Activated CD4-positive, CD25-positive, alpha-beta regulatory T cell treated with anti-CD3 and anti-CD28 coated beads, Interleukin-2, amount 50 U/mL, for 72 hours (primary cell): ENCODE measurements around the gene MYPN.
"Not testable (repeated sequence)": the region's sequence is repeated elsewhere in the genome, so short reads cannot be mapped to it uniquely, and the experiment has no call there.

Source experiments
- DNase-seq: peaks from one replicate; pipeline ENCODE4 v3.0.0; 2021

Gene MYPN

DNA sequence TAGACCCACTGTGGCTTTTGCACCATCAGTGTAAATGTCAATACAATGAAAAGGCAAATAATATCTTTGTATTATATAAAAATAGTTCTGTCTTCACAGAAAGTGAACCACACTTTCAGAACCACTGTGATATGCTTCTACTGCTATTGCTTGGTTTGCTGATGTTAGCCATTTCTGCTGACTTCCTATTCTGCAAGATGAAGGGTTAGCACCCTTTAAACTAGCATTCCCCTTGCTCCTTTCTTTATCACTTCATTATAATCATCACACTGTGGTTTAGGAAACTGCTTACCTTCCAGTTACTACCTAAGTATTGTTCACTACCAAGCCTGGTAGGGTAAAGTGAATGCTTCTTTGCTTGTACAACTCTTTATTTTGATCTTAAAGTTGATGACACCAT lies 29.2 kb downstream of the MYPN start:
- DNase-seq, result no peak

DNA sequence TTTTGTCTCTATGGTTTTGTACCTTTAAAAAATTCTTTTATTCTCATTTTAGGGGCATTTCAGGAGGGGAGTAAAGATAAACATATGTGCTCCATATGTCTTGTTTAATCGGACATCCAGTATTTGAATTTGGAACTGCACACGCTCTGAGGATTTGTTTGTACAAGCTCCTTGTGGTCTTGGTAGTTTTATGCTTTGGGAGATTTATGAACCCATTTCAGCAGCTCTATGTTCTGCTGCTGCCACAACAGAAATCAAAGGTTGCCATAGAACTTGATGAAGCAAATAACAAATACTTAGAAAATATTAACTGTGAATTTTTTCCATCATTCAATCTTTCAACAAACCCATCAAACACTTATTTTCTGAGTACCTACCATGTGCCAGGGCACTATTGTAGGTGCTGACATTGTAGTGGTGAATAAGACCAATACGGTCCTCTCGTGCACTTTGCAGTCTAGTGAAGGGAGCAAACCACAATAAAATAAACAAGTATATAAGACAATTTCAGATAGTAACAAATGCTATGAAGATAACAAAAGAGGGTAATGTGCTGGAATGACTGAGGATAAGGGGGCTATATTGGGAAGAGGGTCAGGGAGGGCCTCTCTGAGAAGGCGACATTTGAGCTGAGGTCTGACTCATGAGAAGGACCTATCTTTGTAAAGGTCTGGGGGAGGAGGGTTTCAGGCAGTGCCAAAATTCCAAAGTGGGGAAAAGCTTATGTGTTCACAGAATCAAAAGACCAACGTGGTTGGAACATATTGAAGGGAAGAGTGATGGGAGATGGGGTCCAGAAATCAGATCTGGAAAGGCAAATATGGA lies 30.4 kb downstream of the MYPN start:
- DNase-seq, result no peak

DNA sequence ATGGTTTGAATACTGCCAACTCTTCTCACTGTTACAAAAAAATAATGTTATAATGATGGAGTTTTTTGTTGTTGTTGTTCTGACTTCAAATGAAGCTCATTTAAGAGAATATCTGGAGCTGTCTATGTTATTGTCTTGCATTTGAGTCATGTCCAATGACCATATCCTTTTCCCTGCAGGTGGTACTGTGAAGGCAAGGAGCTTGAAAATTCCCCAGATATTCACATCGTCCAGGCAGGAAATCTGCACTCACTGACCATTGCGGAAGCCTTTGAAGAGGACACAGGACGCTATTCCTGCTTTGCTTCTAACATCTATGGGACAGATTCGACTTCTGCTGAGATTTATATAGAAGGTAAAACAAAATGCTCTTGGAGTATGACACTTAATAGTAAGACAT lies 33.5 kb downstream of the MYPN start:
- no peak for DNase-seq

DNA sequence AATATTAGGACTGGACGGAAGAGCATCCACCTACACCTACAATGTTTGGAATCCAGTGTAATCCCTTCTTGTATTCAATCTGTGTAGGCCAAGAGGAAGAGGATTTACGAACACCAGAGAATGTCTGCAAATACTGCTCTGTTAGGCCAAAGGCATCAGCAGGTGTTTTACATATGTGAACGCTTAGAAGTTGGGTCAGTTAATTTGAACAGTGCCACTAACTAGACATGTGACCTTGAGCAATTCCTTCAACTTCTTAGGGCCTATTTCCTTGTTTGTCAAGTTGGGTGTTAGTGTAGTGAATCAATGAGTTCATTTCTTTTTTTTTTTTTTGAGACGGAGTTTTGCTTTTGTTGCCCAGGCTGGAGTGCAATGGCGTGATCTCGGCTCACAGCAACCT lies 35.4 kb downstream of the MYPN start:
- DNase-seq, result no peak

DNA sequence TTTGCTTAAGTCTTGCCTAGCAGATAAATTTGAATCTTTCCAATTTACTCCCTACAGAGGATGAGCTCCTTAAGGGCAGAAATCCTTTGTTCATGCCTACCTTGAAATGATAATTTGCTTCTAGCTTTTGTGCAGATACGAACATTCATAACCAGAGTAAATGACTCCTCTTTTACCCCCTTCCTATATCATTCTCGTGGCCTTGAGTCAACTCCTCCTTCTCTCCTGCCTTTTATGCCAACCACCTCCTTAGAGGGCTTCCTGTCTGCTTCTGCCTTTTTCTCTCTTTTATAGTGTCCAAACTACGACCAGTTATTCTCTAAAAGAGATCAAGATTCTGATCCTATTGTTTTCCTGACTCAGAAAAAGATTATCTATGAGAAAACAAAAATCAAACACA lies 36.4 kb downstream of the MYPN start:
- no peak for DNase-seq

DNA sequence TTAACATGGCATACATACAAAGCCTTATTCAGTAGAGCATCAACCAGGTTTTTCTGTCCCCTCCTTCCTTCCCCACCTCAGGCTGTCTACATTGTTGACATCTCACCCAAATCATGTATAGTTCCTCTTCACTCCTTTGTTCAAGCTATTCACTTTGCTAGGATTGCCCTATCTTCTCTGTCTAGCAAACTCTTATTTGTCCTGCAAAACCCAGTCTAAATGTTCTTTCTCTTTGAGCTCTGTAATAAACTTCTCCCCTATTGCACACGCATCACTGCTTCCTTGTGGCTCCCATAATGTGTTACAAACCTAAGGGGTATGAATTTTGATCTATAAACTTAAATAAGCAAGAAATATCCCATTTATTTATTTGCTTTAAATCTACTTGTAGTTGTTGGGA lies 36.8 kb downstream of the MYPN start:
- DNase-seq, result no peak

DNA sequence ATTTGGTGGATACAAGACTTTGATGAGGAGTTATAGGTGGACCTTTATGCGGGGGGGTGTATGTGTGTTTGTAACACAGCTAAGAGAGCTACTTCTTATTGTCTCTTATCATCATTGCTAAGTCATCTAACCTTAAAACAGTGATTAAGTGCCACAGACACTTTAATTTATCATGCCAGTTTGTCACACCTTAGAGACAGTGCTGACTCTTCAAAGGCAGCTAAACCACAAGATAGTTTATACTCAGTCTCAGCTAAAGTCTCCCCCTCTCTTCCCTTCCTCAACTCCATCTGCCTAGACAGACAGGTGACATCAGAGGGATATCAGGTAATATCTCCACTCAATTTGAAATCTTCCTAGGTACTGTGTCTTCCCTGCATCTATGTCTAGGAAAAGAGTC lies 42.2 kb downstream of the MYPN start:
- DNase-seq, result no peak

DNA sequence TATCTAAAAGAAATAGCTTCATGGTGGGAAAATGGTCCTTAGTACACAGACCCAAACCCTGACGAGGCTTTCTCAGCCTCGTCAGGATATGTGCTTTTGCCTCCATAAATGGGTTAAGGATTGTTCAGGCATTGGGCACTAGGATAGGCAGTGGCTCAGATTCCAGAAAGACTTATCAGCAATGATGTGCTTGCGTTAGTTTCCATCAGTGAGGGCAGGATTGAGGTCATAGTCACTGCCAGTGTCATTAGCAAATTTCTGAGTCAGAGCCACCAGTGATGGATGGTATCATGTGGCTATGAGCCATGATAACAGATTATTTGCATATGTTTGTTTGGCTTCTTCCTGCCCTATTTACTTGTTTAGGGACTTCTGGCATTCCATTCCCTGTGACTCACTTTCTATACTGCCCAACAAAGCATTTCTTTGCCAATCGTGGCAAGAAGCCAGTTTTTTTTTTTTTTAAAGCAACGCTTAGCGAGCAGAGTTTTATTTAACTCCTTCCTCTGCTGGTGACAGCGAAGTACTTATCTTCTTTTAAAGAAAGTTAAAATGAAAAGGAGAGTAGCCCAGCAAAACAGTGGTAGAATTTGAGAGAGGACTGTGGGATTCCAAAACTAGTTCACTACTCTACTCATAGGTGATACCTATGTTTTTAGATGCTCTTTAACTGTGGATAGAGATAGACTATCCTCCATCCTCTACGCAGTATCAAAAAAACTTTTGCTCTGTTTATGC lies 44.4 kb downstream of the MYPN start:
- no peak for DNase-seq

DNA sequence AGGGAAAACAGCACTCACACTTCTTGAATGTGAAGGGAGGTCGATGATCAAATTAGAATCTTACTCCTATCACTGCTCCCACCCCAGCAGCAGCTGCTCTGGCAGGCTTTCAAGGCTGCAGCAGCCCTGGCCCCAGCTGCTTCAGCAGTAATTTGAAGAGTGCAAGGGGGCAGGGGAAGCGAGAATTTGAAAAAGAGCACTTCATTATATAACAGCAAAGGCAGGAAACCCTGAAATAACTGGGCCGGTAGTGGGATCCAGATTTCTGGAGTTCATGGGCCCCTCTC lies 44.9 kb downstream of the MYPN start:
- no peak for DNase-seq

DNA sequence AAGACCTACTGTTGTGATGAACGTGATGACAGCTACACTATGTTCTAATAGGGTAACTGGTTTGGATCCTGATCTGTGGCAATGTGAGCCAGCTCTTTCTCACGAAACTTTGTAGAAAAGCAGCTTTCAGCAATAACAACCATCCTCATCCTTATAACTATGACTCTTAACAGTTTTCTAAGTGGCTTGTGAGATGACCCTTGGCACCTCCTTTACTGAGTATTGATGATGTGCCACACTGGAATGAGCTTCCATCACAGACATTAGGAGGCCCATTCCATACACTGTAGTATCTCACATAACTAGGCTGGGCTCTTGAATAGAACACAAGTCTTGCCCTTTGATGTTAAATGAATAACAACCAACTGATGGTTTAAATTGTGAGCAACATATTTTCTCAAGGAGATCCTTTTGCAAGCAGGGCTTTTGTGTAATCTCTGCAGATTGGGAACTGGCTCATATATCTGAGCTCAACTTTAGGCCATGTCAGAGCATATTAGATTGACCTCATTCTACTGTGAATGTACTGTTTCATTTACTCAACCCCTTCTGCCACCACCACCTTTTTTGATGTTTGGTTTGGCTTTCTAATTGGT lies 46.4 kb downstream of the MYPN start:
- no peak for DNase-seq

DNA sequence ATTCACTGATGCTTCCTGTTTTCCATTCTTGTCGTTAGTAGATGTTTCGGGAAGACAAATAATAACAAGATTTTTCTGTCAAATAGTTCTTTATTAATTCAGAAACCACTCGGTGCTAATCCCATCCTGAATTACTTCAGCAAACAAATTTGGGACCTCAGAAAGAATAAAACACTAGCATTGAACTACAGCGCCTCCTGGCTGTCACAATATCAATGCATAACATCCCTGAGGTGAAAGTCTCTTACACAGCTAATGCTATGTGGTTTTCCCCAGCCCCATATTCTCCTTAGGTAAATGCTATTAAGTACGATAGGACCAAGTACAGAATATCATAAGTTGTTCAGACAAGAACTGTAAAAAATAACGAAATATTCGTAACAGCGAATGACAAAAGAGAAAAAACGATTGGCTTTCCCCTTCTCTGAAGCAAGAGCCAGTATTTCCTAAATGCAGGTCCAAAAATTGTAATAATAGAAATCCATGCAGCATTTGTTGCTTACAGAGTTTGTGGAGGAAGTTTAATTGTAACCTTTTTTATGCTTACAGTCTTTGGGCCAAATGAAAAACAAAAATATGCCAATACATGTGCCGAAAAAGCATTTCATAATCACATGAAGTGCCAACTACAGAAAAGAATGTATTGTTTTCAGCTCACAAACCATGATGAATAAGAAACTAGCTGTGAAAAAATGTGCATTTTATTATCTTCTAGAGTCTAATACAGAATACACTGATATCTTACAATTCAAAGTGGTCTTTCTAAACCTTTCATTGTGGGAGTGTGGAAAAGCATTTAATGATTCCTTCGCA lies 47.3 kb downstream of the MYPN start:
- peak; percentile 35 for DNase-seq

DNA sequence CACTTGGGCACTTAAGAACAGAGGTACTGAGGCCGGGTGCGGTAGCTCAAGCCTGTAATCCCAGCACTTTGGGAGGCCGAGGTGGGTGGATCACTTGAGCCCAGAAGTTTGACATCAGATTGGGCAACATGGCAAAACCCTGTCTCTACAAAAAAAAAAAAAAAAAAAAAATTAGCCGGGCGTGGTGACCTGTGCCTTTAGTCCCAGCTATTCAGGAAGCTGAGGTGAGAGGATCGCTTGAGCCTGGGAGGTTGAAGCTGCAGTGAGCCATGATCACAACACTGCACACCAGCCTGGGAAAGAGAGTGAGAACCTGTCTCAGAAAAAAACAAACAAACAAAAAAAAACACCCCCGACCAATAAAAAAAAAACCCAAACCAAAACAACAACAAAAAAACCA lies 48.2 kb downstream of the MYPN start:
- not testable (repeated sequence) for DNase-seq

DNA sequence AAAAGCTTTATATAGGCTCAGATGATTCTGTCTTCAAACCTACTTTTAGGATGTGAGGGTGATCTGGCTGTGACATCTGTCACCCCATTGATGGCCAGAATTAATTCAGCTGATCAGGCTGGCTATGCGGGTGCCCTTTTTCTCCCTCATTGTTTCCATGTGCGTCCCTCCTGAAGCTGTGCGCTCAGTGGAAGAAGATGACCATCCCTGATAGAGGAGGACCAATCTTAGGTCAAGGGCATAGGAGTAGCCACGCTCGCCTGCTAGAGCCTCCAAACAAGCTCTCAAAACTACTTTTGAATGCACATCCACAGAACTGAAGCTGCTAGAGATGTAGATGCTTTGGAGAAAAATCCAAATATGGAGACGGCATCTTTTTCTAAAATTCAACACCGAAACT lies 48.7 kb downstream of the MYPN start:
- DNase-seq, result no peak

DNA sequence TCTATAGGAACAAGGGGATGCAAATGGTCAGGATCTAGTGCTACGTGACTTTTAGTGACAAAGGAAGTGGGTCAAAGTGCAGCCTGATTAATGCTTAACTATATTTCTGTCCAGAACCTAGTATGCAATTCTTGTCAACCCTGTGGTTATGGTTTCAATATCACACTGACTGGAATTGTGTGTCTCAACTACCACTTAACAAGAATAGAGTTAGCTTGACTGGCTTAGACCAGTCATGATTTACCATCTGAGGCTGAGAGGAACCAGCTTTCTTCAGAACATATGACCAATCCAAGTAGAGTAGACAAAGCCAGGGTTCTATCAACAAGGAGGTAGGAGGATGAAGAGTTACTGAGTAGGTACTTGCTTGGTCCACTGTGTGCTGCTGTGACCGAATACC lies 54.4 kb downstream of the MYPN start:
- no peak for DNase-seq

DNA sequence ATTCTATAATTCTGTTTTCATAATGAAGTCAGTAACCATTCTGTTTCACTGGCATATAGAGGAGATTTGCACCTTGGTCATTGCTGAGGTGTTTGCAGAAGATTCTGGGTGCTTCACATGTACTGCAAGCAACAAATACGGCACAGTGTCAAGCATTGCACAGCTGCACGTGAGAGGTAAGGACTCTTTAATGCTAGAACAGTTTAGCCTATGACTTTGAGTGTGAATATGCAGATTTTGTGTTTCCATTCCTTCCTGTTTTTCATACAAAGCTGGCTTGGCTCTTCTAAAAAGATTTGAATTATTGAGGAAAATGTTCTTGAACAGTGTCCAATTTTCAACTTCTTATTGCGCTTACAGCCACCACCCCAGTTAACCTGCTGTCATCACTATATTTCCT lies 56.4 kb downstream of the MYPN start:
- no peak for DNase-seq

DNA sequence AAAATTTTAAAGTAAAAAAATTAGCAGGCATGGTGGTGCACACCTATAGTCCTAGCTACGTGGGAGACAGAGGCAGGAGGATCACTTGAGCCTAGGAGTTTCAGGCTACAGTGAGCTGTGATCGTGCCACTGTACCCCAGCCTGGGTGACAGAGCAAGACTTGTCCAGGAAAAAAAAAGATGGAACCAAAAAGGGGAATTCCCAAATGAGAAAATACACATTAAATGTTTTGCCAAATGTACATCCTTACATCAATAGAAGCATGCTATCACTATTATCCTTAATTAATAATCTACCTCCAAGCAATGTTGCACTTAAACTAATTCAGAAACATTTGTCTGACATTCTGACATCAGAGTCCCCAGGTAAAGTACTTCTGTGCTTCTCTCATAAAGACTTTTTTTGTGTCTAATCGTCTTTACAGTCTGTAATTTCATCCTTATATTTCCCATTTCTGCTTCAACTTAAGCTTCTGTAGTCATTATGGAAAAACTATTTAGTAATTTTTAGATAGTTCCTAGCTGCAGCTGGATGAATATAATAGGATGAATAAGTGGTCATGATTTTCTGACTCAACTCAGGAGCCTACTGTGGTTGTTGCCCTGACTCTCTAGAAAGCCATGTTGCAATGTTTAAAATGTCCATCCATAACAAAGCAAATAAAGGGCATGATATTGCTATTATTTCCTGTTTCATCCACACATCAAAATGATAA lies 57.7 kb downstream of the MYPN start:
- no peak for DNase-seq

DNA sequence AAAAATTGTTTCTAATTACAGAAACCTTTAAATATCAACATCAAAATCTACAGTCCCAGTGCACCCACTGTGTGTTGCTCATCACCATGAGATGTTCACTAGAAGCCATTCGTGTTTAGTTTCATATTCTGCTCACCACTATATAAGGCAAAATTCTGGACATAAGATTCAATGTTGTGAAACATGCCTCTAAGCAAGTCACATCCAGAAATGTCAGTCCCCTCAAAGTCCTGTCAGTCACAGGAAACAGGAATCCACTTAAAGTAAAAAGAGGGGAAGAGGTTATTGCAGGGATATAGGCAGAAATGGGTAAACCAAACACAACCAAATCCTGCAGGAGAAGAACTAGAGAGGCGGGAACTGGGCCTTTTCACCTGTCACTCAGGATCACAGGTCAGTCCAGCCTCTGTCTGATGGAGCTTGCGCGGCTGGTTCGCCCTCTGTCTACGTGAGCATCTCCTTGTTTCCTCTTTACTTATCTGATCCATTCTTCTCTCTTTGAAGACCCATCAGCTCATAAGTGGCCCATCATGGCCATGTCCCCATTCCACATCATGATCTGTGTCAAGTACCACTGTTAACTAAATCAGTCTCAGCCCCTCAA lies 58.4 kb downstream of the MYPN start:
- no peak for DNase-seq

DNA sequence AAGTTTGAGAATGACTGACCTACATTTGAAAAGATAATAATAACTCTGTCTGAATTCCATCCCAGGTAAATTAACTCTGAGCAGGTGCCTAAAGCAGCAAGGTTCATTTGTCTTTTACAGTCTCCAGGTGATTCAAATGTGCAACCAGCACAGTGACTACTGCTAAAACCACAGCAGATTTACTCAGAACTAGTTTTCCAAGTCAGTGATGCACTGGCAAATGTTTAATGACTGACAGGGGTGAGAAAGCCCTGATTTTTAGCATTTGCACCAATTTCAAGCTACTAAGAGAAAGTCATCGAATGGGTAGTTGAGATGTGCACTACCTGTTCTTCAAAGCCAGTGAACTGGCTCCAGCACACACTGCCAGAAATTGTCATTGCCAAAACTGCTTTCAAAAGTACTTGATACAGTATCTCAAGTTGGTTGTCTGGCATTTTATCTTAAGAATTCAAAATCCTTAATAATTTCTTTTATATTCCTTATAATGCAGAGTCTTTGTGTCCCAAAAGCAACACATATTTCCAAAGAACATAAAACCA lies 62.3 kb downstream of the MYPN start:
- no peak for DNase-seq

DNA sequence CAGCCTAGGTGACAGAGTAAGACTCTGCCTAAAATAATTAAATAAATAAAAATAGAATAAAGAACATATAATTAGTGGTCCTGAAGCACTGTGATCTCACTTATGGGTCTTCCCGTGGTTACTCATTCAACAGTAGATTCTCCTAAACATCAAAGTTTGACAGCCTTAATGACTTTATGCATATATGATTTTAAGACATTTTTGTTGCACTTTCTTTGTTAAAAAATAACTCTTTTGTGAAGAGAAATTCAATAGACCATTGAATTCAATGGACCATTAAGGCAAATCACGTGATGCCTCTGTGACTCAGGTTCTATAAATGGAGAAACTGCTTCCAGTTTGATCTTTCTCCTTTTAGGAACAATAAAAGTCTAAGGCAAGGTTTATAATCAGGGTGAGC lies 63.0 kb downstream of the MYPN start:
- DNase-seq, result no peak

DNA sequence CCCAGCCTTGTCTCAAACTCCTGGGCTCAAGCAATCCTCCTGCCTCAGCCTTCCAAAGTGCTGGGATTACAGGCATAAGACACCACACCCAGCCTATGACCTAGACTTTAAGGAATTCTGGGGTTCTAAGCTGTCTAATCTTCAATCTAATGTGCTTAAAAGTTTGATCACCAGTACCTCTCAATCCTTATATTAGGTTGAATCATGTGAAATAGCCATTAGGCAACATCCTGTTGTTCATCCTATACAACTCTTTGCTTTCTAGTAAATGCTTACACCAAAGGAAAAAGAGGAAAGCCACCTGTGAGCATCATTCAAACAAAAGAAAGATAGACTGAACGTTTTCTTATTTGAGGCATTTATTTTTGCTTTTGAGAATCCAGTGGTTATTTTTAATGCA lies 66.7 kb downstream of the MYPN start:
- DNase-seq, result no peak

DNA sequence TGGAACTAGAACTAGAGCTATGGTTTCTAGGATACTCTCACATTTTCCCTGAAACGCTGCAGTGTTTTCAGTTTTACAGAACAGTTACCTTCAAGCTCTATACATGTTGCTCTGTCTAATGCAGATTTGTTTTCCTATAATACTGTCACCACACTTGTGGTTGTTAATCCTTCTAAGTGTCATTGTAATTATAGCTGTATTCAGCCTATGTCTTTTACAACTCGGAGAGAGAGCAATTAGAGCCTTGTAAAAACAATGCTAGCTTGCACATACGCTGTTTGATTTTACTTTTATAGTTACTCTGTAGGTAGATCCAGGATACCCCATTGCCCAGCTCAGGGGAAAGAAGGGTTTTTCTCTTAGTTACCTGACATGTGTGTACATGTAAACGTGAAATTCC lies 67.5 kb downstream of the MYPN start:
- no peak for DNase-seq

DNA sequence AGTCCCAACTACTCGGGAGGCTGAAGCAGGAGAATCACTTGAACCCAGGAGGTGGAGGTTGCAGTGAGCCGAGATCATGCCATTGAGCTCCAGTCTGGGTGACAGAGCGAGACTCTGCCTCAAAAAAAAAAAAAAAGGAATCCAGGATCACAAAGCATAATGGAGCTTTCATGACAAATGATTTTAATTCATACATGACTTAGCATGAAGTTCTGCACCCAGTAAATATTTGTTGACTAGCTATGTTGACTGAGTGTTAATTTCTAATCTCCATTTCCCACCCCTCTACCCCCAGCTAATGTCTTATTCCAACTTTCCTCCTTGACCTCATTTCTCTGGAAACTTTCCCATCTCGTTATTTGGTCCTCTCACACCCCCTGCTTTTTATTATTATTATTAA lies 69.3 kb downstream of the MYPN start:
- DNase-seq, result no peak
